Kidney glomerular epithelial cell (primary cell): ENCODE results near the gene ATXN7L1.
"Not testable (repeated sequence)": the region's sequence is repeated elsewhere in the genome, so short reads cannot be mapped to it uniquely, and the experiment has no call there.

Experiments used
- DNase-seq: peaks from one replicate; lab custom pipeline; 2025; lab: John Stamatoyannopoulos, UW

The ATXN7L1 gene

DNA sequence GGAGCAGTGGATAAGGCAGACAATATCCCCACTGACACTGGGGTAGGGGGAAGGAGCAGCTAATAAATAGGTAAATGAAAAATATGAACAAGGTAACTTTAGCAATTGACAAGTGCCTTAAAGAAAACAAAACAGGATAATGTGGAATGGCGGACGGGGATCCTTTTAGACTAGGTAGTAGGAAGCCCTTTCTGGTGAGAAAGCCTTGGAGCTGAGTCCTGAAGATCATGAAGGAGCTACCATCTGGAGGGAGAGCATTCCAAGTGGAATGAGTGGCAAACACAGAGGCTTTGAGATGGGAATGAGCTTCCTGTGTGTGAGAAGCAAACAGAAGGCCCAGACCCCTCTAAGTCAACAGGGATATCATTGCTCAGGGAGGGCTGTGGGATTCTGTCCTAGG lies 16.0 kb upstream of the ATXN7L1 start:
- no peak for DNase-seq

DNA sequence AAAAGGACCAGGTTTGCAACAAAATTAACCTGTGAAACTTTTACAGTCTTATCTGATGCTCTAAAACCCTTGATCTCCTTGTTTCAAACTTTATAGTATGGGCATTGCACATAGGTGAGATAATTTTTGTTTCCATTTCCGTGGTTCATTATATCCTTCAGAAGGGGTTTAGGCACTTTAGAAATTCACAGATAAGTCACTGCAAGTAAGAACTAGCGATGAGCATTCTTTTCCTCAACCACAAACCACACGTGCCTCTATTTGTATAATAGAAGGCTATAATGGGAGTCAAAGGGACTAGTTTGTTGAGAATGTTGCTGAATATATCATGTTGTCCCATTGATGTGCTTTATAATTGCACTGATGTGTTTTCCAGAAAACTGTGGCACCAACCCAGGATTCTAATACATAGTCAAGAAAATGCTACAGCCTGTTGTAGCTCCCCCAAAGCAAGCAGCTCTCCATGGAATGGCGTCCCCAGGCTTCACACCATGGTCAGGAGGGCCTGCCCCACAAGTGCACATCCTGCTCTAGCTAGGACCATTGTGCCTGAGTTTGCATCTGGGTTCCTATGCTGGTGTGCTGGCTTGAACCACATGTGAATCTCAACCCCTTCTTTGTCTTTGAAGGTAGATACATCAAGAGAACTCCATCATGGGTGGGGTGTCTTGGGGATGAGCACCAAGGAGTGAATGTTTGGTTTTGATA lies 14.0 kb upstream of the ATXN7L1 start:
- no peak for DNase-seq

DNA sequence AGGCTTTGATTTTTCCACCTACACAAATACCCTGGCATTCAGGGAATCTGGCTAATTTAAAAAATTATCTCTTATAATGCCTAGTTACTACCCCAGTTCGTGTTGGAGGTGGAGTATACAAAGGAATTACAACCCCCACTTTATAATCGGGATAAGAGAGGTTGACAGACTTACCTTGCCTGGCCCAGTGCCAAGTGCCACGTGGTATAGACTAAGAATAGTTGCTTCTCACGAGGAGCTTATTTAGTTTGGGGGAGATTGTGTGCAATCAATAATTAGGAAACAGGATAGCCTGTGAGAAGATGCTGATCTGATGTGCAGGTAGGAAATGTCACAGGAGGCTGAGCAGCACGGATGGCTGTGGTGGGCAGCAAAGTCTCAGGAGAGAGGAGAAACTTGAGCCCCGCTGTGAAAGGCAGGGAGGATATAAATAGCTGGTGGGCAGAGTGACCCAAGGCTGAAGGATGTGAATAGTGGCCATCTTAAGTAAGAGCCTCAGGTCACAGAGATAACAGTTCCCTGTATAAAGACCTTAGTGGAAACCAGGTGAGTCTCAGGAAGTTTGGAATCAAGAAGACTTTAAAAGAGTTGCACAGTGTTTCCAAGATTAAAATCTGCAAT lies 11.3 kb upstream of the ATXN7L1 start:
- no peak for DNase-seq

DNA sequence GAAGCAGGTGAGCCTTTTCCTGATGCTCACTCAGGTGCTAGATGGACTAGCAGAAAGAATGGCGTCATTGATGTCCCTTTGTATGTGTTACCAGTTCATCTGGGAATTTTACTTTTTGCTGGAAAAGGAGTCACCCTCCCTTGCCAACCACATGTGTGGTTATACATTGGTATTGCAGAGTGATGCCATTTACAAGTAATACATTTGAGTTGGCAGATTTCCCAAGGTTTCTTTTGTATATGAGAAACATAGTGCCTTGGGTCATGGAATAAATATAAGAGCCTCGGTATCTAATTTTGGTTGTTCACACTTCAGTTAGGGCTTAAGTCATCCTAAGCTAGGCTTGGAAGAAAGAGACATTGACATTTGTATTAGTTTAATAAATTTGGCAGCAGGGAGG lies 10.4 kb upstream of the ATXN7L1 start:
- DNase-seq, result no peak

DNA sequence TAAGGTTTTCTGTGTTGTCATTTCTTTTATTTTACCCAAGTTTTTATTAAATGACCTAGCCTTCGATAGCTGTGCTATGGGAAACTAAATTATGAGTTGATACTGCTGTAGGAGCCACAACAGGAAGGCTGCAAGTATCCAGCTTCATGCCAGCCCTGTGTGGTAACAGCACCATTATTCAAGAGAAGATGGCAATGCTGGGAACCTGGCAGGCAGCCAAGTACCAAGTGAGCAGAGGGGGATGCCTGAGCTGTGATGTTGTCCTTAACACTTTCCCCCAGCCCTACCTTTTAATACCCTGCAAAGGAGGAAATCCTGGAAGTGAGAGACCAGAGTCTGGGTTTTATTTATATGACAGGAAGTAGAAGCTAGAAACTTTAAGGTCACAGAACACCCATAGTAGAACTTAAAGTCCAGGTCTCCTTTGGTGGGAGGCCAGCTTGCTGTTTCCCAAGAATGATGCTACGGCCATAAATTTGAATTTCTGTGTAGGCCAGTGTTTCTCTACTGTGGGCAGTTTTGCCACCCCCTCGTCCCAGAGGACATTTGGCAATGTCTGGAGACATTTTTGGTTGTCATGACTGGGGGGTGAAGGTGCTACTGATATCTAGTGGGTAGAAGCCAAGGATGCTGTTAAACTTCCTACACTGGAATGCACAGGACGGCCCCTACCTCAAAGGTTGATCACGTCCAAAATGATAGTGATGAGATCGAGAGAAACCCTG lies 9.2 kb upstream of the ATXN7L1 start:
- DNase-seq, result no peak

DNA sequence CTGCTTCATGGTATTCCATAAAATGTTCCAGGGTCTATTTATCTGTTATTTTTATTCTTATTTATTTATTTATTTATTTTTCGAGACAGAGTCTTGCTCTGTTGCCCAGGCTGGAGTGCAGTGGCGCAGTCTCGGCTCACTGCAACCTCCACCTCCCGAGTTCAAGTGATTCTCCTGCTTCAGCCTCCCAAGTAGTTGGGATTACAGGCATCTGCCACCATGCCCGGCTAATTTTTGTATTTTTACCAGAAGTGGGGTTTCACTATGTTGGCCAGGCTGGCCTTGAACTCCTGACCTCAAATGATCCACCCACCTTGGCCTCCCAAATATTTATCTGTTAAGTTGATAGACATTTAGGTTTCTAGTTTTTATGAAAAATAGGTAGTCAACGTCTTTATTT lies 6.8 kb upstream of the ATXN7L1 start:
- not testable (repeated sequence) for DNase-seq

DNA sequence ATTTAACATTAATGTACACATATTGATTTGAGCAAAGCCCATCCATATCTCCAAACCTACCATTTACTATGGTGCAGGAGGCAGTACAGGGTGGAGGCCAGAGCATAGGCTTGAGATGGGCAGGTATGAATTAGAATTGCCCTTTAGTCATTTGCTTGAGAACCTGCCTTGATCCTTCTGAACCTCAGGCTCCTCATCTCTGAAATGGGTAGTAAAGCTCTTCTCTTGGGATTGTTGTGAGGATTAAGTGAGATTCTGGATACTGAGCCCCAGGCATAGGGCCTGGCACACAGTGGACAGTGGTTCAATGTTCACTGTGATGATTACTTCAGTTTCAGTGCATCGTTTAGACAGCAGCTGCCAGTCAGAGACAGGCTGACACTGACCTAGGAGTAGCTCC lies 5.0 kb upstream of the ATXN7L1 start:
- DNase-seq, result no peak

DNA sequence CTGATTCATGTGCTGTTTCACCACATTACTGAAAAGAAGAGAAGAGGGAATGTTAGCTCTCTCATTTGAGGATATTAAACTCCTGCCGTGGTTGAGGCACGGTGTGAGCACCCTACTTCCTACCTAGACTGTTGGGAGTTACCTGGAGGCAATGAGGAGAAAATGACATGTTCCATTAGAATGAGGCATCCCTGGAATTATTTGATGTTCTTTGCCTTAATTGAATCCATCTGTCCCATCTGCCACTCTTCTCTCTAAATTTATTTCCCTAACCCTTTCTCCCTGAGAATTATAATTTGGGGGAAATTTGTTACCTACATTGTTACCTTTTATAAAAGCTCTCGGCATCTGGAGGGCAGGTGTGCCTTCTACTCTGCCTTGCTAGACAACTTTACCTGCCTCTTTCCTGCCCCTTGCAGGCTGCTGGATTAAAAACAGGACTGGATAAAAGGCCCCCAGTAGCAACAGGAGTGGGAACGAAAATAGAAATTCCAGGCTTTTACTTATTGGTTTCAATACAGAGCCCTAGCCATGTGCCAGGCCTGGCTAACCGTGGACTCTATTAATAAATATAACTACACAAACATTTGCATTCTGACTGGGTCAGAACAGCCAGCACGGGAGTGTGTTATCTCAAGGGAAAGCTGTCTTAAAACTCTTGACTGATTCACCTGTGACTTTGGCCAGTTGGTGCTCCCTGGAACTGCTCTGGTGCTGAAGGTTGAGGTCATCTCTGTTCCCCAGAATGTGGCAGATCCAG lies 4.4 kb upstream of the ATXN7L1 start:
- no peak for DNase-seq

DNA sequence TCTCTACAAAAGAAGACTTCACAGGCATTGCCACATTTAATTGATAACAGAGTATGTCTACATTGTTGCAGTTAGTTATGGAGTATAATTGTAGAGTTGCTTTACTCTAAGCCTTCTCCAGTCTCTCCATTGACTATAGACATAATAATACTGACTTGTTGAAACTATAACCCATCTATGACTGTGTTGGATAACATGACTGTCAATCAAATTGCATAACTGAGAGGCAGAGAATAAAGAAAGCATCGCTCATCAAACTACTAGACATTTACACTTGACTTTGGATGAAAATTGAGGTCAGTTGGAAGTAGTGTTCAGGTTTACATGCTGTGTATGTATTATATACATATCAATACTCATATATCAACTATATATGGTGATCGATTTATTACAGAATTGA lies 3.4 kb upstream of the ATXN7L1 start:
- no peak for DNase-seq

DNA sequence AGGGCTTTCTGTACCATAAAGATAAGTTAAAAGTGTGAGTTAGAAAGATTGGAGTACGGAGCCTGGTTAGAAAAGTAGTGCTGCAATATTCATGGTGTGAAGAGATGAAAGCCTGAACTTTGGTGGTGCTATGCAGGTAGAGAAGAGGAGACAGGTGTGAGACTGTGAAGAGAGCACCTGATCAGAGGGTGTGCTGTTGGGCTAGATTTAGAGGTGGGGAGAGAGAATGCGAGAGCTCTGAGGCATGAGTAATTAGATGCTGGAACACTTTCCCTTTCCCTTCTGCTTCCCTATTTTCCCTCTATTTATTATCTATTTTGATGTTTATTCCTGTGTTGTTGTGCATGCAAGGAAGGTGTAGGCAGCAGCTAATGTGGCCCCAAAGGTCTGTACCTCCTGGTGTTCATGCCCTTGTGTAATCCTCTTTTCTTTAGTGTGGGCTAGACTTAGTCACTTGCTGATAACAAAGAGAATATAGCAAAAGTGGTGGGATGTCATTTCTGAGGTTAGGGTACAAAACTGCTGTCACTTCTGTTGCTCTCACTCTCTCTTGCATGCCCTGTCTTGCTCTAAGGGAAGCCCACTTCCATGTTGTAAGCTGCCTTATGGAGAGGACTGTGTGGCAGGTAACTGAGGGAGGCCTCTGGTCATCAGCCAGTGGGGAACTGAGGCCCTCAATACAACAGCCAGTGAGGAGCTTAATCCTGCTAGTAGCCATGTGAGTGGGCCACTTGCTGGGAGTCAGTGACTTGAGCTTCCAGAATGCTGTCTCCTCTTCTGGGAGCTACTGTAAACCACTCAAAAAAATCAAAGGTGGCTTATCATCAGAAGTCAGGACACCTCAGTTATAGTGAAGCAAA lies 2.6 kb upstream of the ATXN7L1 start:
- DNase-seq, result no peak

DNA sequence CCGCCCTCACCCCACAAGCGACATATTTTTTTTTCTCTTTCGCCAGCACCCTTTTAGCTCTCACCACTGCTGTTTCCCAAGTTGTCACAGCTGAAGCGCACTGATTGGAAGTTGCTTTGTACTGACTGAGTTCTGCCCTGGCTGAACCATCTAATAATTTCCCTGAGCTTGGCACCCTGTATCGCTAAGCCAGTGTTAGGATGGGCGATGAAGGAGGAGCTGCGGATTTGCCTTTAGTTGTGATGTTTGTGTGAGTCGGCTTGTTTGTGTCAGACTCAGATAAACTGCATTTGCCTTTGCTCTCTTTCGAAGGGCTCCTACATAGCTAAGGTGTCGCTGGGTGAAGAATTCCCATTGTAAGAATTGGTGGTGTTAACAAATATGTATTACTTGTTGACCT lies 1.3 kb upstream of the ATXN7L1 start:
- no peak for DNase-seq

DNA sequence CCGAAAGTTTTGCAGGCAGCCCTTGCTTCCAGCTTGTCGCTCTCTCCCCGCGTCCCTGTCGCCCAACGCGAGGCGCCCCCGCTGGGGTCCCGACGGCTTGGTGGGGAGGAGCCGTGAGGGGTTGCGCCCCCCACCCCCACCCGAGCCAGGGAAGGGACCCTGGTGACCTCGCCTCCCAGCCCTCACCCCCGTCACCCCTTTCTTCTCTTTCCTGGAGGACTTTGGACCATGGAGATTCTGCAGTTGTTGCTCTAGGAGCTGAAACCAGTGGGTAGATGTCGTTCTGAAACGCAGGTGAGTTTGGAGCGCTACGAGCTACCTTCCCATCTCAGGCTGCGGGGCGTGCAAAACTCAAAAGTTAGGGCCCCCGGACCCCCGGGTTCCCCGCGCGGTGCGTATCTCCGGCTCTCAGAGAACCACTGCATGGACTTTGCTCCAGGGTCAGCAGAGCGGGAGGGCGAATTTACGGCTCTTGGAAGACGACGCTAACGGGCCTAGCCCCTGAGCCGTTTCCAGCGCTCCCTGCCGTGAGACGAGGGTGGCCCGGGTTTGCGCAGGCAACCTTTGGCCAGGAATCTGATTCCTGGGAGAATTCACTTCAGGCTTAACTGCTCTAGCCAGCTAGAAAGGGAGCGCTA lies 684 bp upstream of the ATXN7L1 start:
- peak; percentile 25 for DNase-seq

DNA sequence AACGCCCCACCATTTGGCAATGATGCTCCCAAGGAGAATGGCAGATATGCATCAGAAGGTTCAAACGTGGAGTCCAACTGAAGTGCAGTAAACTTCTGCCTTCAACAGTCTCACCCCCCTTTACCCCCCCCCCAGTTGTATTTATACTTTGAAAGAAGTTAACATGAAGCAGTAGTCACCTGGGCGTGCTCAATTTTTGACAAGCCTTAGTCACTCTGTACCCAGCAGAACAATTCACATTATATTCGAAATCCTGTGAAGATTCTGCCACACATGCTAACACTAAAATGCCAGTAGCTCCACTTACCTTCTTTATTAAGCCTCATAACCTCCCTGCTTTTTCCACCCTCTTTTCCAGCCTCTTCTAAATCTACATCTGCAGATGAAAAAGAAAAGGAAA lies 894 bp downstream of the ATXN7L1 start:
- DNase-seq, result no peak

DNA sequence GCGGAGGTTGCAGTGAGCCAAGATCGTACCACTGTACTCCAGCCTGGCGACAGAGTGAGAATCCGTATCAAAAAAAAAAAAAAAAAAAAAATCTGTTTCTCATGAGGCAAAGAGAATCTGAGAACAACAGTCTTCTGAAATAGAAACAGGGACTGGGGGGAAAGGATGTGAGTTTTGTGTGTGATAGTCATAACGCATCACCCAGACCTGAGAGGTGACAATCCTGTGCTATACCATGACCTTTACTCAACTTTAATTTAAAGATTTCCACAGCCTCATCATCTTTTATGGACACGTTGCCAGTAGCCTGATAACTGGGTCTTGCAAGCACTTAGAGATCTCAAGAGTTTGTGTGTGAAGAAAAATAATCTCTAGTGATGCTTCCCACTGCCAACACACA lies 2.3 kb downstream of the ATXN7L1 start:
- DNase-seq, result no peak

DNA sequence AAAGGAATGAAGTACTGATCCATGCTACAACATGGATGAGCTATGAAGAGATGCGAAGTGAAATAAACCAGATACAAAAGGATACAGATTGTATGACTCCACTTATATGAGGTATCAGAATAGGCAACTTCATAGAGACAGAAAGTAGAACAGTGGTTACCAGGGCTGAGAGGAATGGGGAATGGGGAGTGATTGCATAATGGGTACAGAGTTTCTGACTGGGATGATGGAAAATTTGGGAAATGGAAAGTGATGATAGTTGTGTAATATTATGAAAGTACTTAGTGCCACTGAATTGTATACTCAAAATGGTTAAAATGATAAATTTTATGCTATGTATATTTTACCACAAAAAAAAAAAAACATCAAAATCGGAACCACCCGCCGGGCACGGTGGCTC lies 3.9 kb downstream of the ATXN7L1 start:
- no peak for DNase-seq

DNA sequence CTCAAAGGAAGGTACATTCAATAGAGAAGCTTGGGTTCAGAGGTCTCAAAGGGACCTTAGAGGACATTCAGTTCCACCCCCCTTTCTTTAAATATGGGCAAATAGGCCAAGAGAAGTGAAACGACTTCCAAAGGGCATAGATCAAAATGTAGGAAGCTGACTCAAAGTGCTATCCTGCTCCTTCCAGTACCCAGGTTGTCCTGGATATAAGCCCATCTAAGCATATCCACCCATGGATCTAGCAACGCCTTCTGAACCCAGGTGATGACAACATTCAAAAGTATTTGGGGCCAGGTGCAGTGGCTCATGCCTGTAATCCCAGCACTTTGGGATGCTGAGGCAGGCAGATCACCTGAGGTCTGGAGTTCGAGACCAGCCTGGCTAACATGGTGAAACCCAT lies 5.3 kb downstream of the ATXN7L1 start:
- DNase-seq, result no peak

DNA sequence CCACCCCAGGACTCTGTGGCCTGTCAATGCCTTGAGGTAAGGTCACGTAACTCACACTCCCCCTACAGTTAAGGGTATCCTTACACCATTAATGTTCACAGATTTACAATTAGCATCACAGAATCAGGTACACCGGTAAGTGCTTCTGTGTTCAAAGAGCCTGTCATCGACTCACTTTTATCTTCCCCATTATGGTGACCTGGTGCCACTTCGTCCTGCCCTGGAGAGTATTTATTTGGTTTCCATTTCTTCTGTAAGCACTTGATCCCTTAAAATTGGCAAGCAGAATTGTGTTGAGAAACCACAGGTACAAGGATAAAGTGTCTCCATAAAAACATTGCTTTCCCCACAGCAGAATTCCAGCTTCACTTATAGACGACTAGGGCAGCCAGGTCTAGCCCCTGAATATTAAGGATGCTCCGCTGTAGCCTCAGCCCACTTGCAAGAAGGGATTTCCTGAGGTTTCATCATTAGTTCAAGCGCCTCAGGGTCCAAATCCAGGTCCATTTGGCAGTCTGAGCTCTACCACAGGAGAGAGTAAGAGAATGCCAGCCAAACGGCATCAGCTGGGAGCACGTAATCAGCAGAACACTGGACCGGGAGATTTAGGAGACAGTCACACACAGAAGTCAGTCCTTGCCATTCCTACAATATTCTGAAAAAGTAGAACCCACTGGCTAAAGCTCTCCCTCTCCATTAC lies 10.1 kb downstream of the ATXN7L1 start:
- DNase-seq, result no peak

DNA sequence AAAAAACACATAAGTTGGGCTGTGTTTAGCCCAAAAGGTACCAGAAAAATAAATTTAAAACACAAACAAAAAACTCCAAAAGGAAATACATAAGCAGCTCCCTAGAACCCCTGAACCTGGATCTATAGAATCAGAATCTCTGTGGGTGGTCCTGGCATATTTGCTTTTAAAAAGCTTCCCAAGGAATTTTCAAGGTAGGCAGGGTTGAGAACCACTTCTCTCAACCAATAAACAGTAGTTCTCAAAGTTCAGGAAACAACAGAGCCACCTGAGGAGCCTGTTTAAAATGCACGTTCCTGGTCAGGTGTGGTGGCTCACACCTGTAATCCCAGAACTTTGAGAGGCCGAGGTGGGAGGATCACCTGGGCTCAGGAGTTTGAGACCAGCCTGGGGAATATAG lies 12.5 kb downstream of the ATXN7L1 start:
- DNase-seq, result no peak

DNA sequence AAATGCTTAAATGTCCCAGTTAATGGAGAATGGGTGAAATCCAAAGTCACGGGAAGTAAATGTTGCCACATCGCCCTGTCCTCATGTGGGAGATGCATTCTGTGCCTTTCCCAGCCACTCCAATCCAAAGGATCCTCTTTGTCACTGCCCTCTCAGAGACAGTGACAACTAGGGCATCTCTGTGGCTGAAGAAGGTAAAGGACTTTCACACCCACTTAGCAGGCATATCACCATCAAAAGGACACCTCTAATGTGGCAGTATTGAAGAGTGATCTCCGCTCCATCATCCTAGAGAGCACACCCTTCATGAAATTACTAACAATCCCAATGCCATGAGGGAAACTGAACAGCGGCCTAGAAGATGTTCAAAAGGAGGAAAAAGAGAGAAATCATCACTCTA lies 13.6 kb downstream of the ATXN7L1 start:
- no peak for DNase-seq

DNA sequence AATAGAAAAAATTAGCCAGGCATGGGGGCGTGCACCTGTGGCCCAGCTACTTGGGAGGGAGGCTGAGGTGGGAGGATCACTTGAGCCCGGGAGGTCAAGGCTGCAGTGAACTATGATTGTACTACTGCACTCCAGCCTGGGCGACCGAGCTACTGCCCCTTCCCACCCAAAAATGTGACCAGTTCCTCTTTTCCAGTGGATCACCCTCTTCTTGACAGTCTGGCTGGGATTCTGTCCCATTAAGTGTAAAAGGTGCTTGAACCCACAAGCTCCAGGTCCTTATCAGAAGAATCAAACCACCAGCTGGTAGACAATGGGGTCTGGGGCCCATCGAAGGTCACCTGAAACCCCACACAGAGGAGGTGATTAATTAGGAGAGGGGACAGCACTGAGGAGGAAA lies 14.1 kb downstream of the ATXN7L1 start:
- DNase-seq, result no peak

DNA sequence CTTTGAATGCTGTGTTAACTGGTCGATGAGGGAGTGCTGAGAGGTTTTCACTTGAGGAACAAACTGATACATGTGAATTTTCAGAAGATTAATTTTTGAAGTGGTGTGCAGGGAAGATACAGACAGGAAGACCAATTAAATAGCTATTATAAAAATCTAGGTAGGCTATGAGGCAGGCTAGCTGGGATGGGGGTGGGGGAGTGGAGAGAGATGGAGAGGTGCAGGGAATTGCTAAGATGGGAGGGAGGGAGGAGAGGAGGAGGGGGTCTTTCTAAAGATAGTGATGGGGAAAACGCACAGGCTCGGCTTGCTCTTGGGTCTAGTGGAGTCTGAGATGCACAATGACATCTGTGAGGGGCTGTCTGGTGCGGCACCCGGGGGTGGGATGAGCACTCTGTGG lies 15.2 kb downstream of the ATXN7L1 start:
- no peak for DNase-seq
